Liver (tissue), 9 donors: ENCODE data around the gene PAXX. TPM values are rescaled to one million over a fixed set of nuclear protein-coding genes. Genes with fewer than 3 reads are reported as not detected.

Experiments
- DNase-seq: peaks from one replicate; pipeline ENCODE4 v3.0.0-alpha.2; 2017; ENCODE audit warnings: low spot score
- H3K27ac ChIP-seq, 2 donors: one replicate each; pipeline ENCODE4 v1.7.0; 2013; ENCODE audit warnings: inconsistent platforms in 2 of 2, low read length in 2 of 2, control low read depth in 1 of 2, low read depth in 1 of 2, mild to moderate bottlenecking in 1 of 2
- H3K27me3 ChIP-seq, 4 donors: one replicate each; pipeline versions ENCODE4 v1.6.1 to v1.7.0; 2013; ENCODE audit warnings: low read length in 3 of 4, inconsistent platforms in 1 of 4, mild to moderate bottlenecking in 1 of 4, moderate library complexity in 1 of 4; ENCODE audit not compliant: control insufficient read depth in 4 of 4, insufficient read depth in 4 of 4
- H3K36me3 ChIP-seq, 4 donors: one replicate each; pipeline versions ENCODE4 v1.6.1 to v1.7.0; 2013; ENCODE audit warnings: low read length in 3 of 4, mild to moderate bottlenecking in 3 of 4, low read depth in 1 of 4, moderate library complexity in 1 of 4; ENCODE audit not compliant: control insufficient read depth in 4 of 4, insufficient read depth in 3 of 4
- H3K4me1 ChIP-seq, 4 donors: one replicate each; pipeline versions ENCODE4 v1.6.1 to v1.7.0; 2013; ENCODE audit warnings: low read length in 3 of 4, mild to moderate bottlenecking in 3 of 4, moderate library complexity in 1 of 4; ENCODE audit not compliant: control insufficient read depth in 4 of 4, insufficient read depth in 4 of 4
- H3K4me3 ChIP-seq, 3 donors: one replicate each; pipeline versions ENCODE4 v1.6.1 to v1.7.0; 2013; ENCODE audit warnings: low read length in 3 of 3, control low read depth in 1 of 3, low read depth in 1 of 3, mild to moderate bottlenecking in 1 of 3
- H3K9ac ChIP-seq, 2 donors: one replicate each; pipeline ENCODE4 v1.7.0; 2013; ENCODE audit warnings: low read length in 2 of 2, mild to moderate bottlenecking in 2 of 2, moderate library complexity in 2 of 2, control low read depth in 1 of 2, low read depth in 1 of 2
- H3K9me3 ChIP-seq, 4 donors: one replicate each; pipeline versions ENCODE4 v1.6.1 to v1.7.0; 2013; ENCODE audit warnings: low read length in 3 of 4; ENCODE audit not compliant: control insufficient read depth in 4 of 4
- EGR1 ChIP-seq, 2 donors: IDR thresholded peaks; 2 replicates each; pipeline ENCODE4 v1.6.1; 2016 to 2018; ENCODE audit warnings: antibody characterized with exemption in 2 of 2, low read depth in 2 of 2
- FOXA1 ChIP-seq: IDR thresholded peaks from 2 replicates; pipeline ENCODE4 v1.6.1; 2016; ENCODE audit warnings: antibody characterized with exemption
- GABPA ChIP-seq, 2 donors: IDR thresholded peaks in 1 of 2; conservative IDR thresholded peaks in 1 of 2; 2 replicates each; pipeline ENCODE4 v1.6.1; 2016; ENCODE audit warnings: antibody characterized with exemption in 2 of 2, mild to moderate bottlenecking in 1 of 2, moderate library complexity in 1 of 2
- HNF4A ChIP-seq, 2 donors: conservative IDR thresholded peaks; 2 replicates each; pipeline ENCODE4 v1.6.1; 2016; ENCODE audit warnings: antibody characterized with exemption in 2 of 2, mild to moderate bottlenecking in 2 of 2
- HNF4G ChIP-seq: IDR thresholded peaks from 2 replicates; pipeline ENCODE4 v1.6.1; 2016; ENCODE audit warnings: antibody characterized with exemption
- RAD21 ChIP-seq, 2 donors: IDR thresholded peaks; 2 replicates each; pipeline ENCODE4 v1.6.1; 2016; ENCODE audit warnings: antibody characterized with exemption in 2 of 2, mild to moderate bottlenecking in 2 of 2
- REST ChIP-seq: IDR thresholded peaks from 2 replicates; pipeline ENCODE4 v1.6.1; 2016; ENCODE audit warnings: antibody characterized with exemption, mild to moderate bottlenecking
- RXRA ChIP-seq, 2 donors: IDR thresholded peaks; 2 replicates each; pipeline ENCODE4 v1.6.1; 2017 to 2018; ENCODE audit warnings: antibody characterized with exemption in 2 of 2, mild to moderate bottlenecking in 1 of 2
- TAF1 ChIP-seq: conservative IDR thresholded peaks from 2 replicates; pipeline ENCODE4 v1.6.1; 2016; ENCODE audit warnings: antibody characterized with exemption, mild to moderate bottlenecking
- YY1 ChIP-seq: IDR thresholded peaks from 2 replicates; pipeline ENCODE4 v1.6.1; 2016; ENCODE audit warnings: antibody characterized with exemption, mild to moderate bottlenecking
- WGBS: extraction: QIAGEN DNeasy Blood & Tissue Kit; methylation state at CpG from one replicate; pipeline ENCODE4 v1.1.7; 2013; 5-methylcytosine and 5-hydroxymethylcytosine counted together
- polyA plus RNA-seq, 2 donors: library from polyadenylated mRNA; stranded (reverse) in 1 of 2; unstranded in 1 of 2; fragments of 200-250 nt in 1 of 2; fragments of >200 nt in 1 of 2; fragmentation: Nextera tagmentation in 1 of 2; extraction: Ambion mirVana in 1 of 2; gene quantifications; one replicate each; pipeline versions ENCODE4 v1.2.1 to v1.2.3, GENCODE V29; 2013 to 2015
- total RNA-seq, 2 donors: library from RNA; depleted of rRNA; stranded (reverse); fragments of >200 nt; gene quantifications; one replicate each; pipeline ENCODE4 v1.2.3, GENCODE V29; 2014
- TF ChIP-seq, protein P1 (sequence below): fragments of 150-350 bp; IDR thresholded peaks from 2 replicates; pipeline ENCODE4 v1.5.1; 2017; ENCODE audit warnings: improper control_type of control experiment, low read depth, low read length; ENCODE audit not compliant: missing input control
- TF ChIP-seq, protein P2 (sequence below): IDR thresholded peaks from 2 replicates; pipeline ENCODE4 v1.6.1; 2016; ENCODE audit warnings: antibody characterized with exemption
- donor health status: healthy.
- donor health status: healthy.
- donor health status: healthy.
- donor health status: healthy.
- donor health status: healthy.

Gene PAXX
- total and polyA plus RNA-seq, 4 donors = 7.3 to 34.1 (median 19.2) TPM

GRCh38 chr9:136943291-136944211 is 48.7 kb upstream of the PAXX start:
- Histone ChIP-seq H3K4me1 (peaks cover 24 to 74% (median 50%) of the 10 kb centered on the region in 4 donors), H3K36me3 (peaks cover 0 to 14% (median 9%) of the 10 kb centered on the region in 4 donors), H3K4me3 (peak overlapping the region; percentile 71 to 91 (median 77)), H3K9me3 (no peaks in the 10 kb centered on the region), H3K27ac (peak overlapping the region; percentile 81 to 85), H3K9ac (peak overlapping the region; percentile 41 to 51), H3K27me3 (no peaks in the 10 kb centered on the region)
- 11% methylated on average over 61 of the region's 61 CpGs for WGBS
- DNase-seq = peak; percentile 58
- TF ChIP-seq, protein P1, sequence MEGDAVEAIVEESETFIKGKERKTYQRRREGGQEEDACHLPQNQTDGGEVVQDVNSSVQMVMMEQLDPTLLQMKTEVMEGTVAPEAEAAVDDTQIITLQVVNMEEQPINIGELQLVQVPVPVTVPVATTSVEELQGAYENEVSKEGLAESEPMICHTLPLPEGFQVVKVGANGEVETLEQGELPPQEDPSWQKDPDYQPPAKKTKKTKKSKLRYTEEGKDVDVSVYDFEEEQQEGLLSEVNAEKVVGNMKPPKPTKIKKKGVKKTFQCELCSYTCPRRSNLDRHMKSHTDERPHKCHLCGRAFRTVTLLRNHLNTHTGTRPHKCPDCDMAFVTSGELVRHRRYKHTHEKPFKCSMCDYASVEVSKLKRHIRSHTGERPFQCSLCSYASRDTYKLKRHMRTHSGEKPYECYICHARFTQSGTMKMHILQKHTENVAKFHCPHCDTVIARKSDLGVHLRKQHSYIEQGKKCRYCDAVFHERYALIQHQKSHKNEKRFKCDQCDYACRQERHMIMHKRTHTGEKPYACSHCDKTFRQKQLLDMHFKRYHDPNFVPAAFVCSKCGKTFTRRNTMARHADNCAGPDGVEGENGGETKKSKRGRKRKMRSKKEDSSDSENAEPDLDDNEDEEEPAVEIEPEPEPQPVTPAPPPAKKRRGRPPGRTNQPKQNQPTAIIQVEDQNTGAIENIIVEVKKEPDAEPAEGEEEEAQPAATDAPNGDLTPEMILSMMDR = no peak
- TF ChIP-seq GABPA (IDR thresholded peaks at IDR 0.05 in 1 of 2, conservative IDR thresholded peaks at IDR 0.05 in 1 of 2) = no peak
- TF ChIP-seq, protein P2, sequence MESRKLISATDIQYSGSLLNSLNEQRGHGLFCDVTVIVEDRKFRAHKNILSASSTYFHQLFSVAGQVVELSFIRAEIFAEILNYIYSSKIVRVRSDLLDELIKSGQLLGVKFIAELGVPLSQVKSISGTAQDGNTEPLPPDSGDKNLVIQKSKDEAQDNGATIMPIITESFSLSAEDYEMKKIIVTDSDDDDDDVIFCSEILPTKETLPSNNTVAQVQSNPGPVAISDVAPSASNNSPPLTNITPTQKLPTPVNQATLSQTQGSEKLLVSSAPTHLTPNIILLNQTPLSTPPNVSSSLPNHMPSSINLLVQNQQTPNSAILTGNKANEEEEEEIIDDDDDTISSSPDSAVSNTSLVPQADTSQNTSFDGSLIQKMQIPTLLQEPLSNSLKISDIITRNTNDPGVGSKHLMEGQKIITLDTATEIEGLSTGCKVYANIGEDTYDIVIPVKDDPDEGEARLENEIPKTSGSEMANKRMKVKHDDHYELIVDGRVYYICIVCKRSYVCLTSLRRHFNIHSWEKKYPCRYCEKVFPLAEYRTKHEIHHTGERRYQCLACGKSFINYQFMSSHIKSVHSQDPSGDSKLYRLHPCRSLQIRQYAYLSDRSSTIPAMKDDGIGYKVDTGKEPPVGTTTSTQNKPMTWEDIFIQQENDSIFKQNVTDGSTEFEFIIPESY = no peak
- TF ChIP-seq REST = peak; percentile 10
- no peak for TF ChIP-seq RXRA (IDR thresholded peaks at IDR 0.05)
- TF ChIP-seq RAD21 (IDR thresholded peaks at IDR 0.05) = peak in 1 of 2 donors; percentile 11

DNA sequence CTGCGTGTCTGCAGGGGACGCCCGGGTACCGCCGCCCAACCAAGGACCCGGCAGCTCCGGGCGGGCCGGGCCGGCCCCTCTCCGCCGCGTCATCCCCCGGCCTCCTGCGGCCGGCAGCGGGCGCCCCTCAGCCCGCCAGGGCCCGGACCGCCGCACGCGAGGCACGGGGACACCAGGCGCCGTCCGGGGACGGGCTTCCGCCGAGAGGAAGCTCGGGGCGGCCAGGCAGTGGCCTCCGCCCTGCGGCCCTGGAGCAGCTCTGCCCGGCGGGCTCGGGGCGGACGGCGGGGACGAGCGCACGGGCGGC is 48.1 kb upstream of the PAXX start:
- WGBS = under 1% methylated on average over 45 of the region's 45 CpGs
- H3K9ac ChIP-seq = peak overlapping the region; percentile 41 to 51
- DNase-seq = no peak
- no peaks in the 10 kb centered on the region for H3K27me3 ChIP-seq
- peaks cover 0 to 14% (median 9%) of the 10 kb centered on the region in 4 donors for H3K36me3 ChIP-seq
- H3K9me3 ChIP-seq = no peaks in the 10 kb centered on the region
- peak overlapping the region; percentile 71 to 91 (median 77) for H3K4me3 ChIP-seq
- H3K27ac ChIP-seq = peak overlapping the region; percentile 81 to 85
- H3K4me1 ChIP-seq = peaks cover 21 to 75% (median 49%) of the 10 kb centered on the region in 4 donors
- TF ChIP-seq GABPA (IDR thresholded peaks at IDR 0.05 in 1 of 2, conservative IDR thresholded peaks at IDR 0.05 in 1 of 2) = no peak
- TF ChIP-seq TAF1 = no peak
- no peak for TF ChIP-seq HNF4A (conservative IDR thresholded peaks at IDR 0.05)
- no peak for TF ChIP-seq HNF4G
- no peak for TF ChIP-seq EGR1 (IDR thresholded peaks at IDR 0.05; ENCODE audit: low read depth in 2 of 2)
- TF ChIP-seq FOXA1 = no peak
- TF ChIP-seq, protein P1 = no peak
- TF ChIP-seq REST = no peak
- no peak for TF ChIP-seq YY1
- TF ChIP-seq, protein P2 = no peak
